GM18520 (cell line): ENCODE measurements around the gene SMCO1.
"Not testable (repeated sequence)": the region's sequence is repeated elsewhere in the genome, so short reads cannot be mapped to it uniquely, and the experiment has no call there.

Source experiments
- ATAC-seq: cut with Tn5 transposase; IDR thresholded peaks from one replicate; pipeline ENCODE4 v1.9.1; 2021; ENCODE audit not compliant: unreplicated experiment

The SMCO1 gene, protein sequence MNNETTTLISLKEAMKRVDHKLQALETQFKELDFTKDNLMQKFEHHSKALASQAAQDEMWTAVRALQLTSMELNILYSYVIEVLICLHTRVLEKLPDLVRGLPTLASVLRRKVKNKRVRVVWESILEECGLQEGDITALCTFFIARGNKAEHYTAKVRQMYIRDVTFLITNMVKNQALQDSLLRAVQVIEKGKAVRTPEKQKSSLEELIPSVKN

DNA sequence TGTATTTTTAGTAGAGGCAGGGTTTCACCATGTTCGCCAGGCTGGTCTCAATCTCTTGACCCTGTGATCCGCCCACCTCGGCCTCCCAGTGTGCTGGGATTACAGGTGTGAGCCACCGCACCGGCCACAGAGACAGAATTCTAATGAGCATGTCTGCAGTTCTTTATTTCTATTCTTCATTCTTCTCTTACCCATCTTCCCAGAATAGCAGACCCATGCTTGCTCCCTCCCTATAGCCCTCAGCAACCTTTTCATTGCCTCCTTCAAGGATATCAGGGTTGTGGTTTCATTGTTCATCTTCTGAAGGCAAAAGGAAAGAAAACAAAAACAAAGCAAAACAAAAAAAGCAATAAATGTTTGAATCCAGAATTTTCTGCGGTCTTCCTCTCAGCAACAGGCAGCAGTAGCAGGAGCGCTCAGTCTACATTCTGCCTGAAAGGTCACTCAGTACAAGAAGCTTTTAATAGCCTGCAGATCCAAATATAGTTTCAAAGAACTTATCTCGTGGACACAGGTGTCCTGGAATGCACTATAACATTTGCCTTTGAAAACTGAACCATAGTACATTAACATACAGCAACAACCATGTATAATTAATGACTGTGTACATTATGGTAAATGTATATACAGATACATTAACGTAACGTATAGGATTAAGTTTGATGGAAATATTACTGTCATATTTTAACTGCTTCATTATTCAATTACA lies at the start of gene SMCO1:
Gene SMCO1, minus strand, starts transcription at position 434 of the 709 bp plus-strand sequence. Its CDS starts 137 bp downstream, at position 297.
- no peak for ATAC-seq

DNA sequence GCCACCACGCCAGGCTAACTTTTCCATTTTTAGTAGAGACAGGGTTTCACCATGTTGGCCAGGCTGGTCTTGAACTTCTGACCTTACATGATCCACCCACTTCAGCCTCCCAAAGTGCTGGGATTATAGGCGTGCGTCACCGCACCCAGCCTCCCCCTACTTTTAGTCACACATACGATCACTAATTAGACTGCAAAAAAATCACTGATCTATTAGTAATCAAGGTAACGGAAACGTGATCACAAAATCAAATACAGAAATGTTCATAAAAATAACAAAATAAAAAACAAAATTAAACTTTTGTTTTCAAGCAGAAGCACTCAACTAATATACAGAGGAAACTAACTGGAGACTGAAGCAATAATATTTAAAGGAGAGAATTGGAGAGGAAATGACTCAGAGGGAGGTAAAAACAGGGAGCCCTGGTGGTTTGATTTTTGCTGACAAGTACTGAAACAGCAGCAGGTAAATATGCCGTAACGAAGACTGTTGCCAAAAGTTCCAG lies 48.6 kb upstream of the SMCO1 start:
- no peak for ATAC-seq

DNA sequence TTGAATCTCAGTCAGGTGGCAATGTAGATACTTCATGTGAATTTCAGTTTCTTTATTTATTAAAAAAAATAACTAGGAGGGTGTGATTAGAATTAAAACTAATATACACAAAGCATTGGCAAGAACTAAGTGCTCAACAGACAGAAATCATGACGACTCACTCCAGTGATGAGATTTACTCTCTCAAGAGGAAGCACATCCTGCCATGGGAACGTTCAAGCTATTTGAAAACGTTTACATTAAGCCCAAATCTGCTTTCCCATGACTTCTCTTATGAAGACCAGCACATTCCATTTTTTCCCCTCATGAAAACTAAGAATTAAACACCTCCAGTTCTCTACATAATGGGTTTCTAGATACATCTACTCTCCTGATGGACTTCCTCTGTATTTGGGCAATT lies 44.7 kb upstream of the SMCO1 start:
- no peak for ATAC-seq

DNA sequence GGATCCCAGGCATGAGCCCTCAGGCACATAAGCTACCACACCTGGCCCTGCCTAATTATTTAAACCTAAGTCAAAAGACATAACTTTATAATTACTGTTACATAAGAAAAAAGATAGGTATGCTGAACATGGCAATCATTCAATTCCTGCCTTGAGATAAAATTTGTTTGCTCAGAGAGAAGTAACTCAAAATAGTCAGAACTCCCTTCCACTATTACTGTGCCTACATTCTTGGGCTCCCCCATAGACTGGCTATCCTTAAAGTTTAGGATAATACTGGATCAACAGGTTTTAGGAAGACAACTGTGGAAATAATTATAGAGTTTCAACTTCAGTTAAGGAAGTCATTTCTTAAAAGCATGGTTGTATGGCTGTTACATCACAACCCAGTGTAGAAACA lies 43.3 kb upstream of the SMCO1 start:
- ATAC-seq: no peak

DNA sequence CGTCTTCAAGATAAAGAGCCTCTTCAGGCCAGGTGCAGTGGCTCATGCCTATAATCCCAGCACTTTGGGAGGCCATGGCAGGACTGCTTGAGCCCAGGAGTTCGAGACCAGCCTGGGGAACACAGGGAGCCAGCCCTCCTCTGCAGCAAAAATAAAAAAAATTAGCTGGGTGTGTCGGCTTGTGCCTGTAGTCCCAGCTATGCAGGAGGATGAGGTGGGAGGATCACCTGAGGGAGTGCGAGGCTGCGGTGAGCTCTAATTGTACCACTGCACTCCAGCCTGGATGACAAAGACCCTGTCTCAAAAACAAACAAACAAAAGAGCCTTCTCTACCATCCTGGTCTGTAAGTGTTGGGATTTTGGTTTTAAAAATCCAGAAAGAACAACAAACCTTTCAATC lies 42.1 kb upstream of the SMCO1 start:
- no peak for ATAC-seq

DNA sequence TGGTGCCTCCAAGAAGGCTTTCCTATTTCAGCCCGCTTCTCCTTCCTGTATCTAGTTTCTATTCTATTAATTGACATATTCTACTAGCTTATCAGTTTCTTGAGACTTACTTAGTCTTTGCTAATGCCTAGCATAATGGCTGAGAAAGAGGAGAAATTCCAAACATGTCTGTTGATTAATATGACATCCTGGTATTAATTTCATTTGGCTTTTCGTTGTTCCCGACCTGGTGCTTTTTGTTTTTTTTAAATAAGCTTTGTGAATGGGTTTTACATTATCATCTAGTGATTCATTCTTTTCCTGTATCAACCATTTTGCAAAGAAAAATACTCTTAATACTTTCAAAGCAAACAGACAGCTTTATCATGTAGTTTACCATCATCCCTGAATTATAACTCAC lies 40.1 kb upstream of the SMCO1 start:
- ATAC-seq: no peak

DNA sequence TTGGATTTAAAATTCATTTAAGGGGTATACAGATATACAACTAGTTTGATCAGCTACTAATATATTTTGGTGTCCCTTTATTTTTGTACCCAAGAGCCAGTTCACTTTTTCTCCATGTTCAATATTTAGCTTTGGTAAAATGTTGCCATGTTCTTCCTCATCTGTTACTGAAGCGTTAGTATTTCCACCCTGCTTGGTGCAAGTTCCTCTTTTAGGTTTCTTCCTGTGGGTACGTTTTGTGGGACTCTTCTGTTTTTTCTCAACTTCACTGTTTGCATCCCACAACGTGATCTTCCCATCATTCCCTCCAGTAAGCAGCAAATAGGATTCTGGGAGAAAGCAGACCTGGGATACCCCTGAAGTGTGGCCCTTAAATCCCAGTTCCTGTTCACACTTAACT lies 39.1 kb upstream of the SMCO1 start:
- no peak for ATAC-seq

DNA sequence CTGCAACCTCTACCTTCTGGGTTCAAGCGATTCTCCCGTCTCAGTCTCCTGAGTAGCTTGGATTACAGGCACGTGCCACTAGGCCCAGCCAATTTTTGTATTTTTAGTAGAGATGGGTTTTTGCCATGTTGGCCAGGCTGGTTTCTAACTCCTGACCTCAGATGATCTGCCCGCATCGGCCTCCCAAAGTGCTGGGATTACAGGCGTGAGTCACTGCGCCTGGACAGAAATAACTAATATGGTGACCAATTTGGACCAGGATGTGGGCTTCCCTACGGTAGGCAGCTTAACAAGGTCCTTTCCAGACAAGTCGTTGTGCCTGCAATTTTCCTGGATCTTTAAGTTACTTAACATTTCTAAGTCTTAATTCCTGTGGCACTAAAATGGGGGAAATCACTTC lies 38.4 kb upstream of the SMCO1 start:
- ATAC-seq: no peak

DNA sequence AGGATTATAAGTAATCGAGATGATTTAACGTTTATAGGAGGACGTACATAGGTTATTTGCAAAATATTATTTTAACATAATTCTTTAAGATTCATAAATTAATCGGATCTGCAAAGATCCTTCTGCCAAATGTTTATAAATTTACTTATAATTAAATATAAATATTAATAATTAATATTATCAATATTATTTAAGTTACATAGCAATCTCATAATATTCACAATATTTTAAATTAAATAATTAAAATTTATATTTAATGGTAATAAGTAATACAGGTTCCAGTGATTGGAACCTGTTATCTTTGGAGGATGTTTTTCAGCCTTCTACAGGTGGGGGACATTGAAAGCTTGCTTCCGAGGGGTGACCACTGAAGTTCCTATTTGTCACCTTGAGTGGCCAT lies 37.1 kb upstream of the SMCO1 start:
- no peak for ATAC-seq

DNA sequence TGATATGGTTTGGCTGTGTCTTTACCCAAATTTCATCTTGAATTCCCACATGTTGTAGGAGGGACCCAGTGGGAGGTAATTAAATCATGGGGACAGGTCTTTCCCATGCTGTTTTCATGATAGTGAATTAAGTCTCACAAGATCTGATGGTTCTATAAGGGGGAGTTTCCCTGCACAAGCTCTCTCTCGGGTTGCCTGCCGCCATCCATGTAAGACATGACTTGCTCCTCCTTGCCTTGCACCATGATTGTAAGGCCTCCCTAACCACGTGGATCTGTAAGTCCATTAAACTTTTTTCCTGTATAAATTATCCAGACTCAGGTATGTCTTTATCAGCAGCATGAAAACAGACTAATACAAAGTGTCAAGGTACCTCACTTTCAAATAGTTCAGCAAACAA lies 35.0 kb upstream of the SMCO1 start:
- not testable (repeated sequence) for ATAC-seq

DNA sequence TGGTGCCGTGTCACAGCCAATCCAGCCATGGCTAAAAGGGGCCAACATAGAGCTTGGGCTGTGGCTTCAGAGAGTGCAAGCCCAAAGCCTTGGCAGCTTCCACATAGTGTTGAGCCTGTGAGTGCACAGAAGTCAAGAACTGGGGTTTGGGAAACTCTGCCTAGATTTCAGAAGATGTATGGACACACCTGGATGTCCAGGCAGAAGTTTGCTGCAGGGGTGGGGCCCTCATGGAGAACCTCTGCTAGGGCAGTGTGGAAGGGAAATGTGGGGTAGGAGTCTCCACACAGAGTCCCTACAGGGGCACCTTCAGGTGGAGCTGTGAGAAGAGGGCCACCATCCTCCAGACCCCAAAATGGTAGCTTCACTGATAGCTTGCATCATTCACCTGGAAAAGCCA lies 34.2 kb upstream of the SMCO1 start:
- not testable (repeated sequence) for ATAC-seq

DNA sequence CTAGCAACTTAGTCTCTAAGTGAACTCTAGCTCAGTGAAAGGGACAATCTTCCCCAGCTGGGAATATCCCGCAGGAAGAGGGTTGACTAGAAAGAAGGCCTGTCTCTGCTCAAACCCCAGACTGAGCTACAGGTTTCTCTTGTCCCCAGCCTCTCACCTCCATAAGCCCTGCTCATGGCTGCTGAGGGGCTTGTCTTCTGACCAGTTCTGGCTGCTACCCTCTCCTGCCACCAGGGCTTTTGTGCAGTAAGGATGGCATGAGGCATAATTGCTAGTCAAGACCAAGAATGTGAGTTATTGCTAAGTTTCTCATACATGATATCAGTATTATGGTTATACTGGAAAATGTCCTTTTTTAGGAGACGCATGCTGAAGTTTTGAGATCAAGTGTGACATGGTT lies 31.9 kb upstream of the SMCO1 start:
- no peak for ATAC-seq

DNA sequence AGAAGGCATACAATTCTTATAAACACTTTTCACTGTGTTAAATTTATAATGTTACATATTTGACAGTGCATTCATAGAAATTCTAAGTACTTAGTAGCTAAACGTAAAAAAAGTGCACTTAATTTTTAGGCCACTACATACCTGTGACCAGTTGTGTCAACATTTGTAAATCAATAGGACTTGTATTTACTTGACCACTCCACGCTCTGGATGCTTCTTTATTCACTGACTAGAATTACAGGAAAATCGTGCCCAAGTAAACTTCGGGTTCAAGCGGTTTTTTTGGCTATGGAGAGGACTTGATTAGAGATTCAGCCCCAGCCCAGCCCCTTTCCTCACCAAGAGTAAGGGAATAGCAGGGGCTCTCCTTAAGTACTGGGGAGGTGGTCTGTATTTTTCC lies 31.4 kb upstream of the SMCO1 start:
- no peak for ATAC-seq

DNA sequence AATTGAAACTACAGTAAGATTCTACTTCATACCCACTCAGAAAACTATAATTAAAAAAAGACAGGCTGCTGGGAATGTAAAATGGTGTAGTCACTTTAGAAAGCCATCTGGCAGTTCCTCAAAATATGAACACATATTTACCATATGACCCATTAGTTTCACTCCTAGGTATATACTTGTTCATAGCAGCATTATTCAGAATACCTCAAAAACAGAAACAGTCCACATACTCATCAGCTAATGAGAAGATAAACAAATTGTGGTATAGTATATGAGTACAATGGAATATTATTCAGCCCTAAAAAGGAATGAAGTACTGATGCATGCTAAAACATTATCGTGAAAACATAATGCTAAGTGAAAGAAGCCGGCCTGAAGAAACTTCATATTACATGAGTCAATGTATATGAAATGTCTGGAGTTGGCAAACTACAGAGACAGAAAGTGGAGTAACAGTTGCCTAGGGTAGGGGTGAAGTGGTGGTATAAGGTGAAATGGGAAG lies 29.4 kb upstream of the SMCO1 start:
- ATAC-seq: no peak

DNA sequence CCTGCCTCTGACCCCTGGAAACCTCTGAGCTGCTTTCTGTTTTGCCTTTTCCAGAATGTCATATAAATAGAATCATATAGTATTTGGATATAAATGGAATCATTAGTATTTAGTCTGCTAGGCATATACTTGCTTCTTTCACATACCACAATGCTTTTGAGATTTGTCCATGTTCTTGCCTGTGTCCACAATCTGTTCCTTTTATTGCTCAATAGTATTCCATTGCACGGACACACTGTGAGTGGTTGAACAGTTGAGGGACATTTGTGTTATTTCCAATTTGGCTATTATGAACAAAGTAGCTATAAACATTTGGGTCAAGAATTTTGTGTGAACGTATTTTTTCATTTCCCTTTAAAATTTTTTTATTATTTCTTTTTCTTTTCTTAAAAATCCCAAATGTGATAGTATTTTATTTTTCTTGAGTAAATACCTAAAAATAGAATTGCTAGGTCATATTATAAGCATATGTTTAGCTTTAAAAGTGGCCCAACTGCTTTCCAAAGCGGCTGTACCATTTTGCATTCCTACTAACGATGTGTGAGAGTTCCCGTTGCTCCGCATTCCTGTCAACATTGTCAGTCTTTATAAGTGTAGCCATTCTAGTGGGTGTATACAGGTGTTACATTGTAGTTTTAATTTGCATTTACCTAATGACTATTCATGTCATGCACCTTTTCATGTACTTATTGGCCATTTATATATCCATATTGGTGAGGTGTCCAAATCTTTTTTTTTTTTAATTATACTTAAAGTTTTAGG lies 26.7 kb upstream of the SMCO1 start:
- no peak for ATAC-seq

DNA sequence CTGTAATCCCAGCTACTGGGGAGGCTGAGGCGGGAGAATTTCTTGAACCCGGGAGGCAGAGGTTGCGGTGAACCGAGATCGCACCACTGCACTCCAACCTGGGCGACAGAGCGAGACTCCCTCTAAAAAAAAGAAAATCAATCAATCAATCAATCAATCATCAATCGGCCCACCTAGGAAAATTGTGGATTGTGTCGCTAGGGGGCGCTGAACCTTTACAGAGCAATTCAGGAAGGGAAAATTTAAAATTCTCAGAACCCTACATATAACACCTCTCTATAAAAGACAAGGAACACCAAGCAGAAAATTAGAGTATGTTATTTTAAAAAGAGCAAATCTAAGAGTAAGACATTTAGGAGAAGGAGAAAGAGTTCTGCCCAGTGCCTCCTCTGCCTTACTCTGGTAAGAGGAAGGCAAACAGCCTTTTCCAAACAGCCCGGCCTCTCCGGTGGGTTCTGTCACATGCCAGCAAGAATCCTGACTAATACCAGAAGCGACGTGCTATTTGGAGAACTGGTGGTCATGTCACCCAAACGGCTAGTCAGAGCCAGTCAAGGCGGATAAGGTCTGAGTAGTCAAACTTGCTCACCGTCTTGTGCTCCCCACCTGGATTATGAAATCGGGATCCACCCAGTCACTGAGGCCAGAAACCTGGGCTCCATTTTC lies 22.3 kb upstream of the SMCO1 start:
- no peak for ATAC-seq

DNA sequence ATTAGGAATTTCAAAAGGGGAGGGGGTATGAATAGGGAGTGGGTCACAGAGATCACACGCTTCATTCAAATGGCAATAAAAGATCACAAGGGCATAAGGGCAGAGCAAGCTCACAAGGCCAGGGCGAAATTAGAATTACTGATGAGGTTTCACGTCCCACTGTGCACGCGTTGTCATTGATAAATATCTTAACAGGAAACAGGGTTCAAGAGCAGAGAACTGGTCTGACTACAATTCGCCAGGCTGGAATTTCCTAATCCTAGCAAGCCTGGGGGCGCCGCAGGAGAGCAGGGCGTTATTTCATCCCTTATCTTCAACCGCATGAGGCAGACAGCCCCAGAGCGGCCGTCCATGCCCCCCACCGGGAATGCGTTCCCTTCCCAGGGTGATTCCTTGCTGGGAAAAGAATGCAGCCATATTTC lies 18.1 kb upstream of the SMCO1 start:
- no peak for ATAC-seq

DNA sequence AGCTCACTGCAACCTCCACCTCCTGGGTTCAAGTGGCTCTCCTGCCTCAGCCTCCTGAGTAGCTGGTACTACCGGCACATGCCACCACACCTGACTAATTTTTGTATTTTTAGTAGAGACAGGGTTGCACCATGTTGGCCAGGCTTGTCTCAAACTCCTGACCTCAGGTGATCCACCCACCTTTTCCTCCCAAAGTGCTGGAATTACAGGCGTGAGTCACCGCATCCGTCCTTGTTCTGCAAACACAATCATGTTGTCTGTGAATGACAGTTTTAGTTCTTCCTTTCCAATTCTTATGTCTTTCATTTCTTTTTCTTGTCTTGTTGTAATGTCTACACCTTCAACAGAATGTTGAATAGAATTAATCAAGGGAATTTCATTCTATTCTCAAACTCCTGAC lies 16.3 kb upstream of the SMCO1 start:
- ATAC-seq: no peak

DNA sequence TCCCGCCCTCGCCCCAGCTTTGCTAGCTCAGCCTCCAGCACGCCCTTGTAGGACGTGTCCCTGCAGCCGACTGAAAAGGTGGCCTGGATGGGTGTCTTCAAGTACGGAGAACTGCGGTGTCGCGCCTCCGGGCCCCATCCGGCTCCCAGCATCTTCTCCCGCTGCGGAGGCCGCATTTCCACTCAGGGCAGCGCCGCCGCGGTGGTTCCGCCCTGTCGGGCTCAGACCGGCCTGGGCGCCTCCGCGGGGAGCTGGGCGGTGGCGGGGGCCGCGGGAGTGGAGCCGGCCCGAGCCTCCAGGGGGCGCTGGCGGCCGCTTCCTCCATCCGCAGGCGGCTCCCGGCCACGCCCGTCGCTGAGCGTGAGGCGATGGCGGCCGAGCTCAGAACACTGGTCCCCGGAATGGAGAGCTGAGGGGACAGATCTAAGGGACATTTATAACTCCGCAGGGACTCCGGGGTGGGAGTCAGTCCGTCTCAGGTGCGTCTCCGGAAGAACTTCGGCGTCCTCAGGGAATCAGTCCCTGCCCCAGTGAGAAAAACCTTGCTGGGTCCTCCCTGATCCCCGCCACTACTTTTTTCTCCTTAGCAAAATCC lies 13.6 kb upstream of the SMCO1 start:
- peak; percentile 52 for ATAC-seq

DNA sequence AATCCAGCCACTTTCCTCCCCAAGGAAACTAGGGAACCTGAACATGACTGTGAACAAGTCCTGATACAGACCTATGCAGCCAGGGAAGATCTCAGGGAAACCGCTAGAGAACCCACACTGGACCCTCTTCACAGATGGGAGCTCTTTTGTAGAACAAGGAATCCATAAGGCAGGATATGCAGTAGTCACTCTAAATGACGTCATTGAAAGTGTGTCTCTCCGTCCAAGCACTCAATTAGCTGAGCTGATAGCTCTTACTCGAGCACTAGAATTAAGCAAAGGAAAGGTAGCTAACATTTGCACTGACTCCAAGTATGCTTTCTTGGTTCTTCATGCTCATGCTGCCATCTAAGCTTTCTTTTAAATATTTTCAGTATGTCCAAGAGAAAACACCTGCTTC lies 10.0 kb upstream of the SMCO1 start:
- no peak for ATAC-seq

DNA sequence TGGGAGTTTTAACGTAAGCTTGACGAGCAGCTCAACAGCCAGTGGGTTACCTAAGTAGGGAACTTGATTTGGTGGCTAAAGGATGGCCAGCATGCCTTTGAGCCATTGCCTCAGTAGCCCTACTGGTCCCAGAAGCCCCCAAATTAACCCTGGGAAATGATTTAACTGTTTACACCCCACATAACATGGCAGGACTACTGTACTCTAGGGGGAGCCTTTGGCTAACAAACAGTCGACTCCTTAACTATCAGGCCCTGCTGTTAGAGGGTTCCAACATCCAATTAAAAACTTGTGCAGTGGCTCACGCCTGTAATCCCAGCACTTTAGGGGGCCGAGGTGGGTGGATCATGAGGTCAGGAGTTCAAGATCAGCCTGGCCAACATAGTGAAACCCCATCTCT lies 9.4 kb upstream of the SMCO1 start:
- ATAC-seq: no peak
